Chondrocyte (in vitro differentiated cells): ENCODE data around the gene ADARB1. TPM values are rescaled to one million over a fixed set of nuclear protein-coding genes. Genes with fewer than 3 reads are reported as not detected.
A peak's percentile ranks its signal among the peaks of the same experiment; 100 is the strongest.

ENCODE experiments used
- DNase-seq: peaks from one replicate; pipeline ENCODE4 v3.0.0; 2021; ENCODE audit warnings: mixed read lengths, low spot score
- H3K27ac Mint-ChIP-seq: one replicate; pipeline ENCODE4 v1.8.0; 2021; ENCODE audit warnings: mild to moderate bottlenecking, moderate library complexity, mixed read lengths; ENCODE audit not compliant: unreplicated experiment
- H3K27me3 Mint-ChIP-seq: 2 replicates; pipeline ENCODE4 v1.8.0; 2021; ENCODE audit warnings: low read depth, mixed read lengths
- H3K36me3 Mint-ChIP-seq: 2 replicates; pipeline ENCODE4 v1.8.0; 2021; ENCODE audit warnings: low read depth, mixed read lengths
- H3K4me1 Mint-ChIP-seq: 2 replicates; pipeline ENCODE4 v1.8.0; 2021; ENCODE audit warnings: low read depth, mild to moderate bottlenecking, mixed read lengths
- H3K4me3 Mint-ChIP-seq: one replicate; pipeline ENCODE4 v1.8.0; 2021; ENCODE audit warnings: mild to moderate bottlenecking, moderate library complexity, mixed read lengths; ENCODE audit not compliant: unreplicated experiment
- H3K9me3 Mint-ChIP-seq: 2 replicates; pipeline ENCODE4 v1.8.0; 2021; ENCODE audit warnings: low read depth, mixed read lengths
- total RNA-seq: library from RNA; stranded (reverse); gene quantifications from 3 replicates; pipeline ENCODE4 v1.2.1, GENCODE V29; 2021
- TF ChIP-seq, protein P1 (sequence below): fragments of 200-600 bp; sonication (generic); IDR thresholded peaks from 2 replicates; pipeline ENCODE4 v1.5.0; 2021; ENCODE audit warnings: antibody characterized with exemption, mild to moderate bottlenecking, moderate library complexity

The ADARB1 gene
- total RNA-seq, 1 donor from 2014 or later: 92.8 TPM

- H3K4me3 Mint-ChIP-seq: no peak overlapping the region
- DNase-seq: no peak
- peaks cover 7% of the 10 kb centered on the region for H3K27me3 Mint-ChIP-seq
- H3K9me3 Mint-ChIP-seq: peaks cover 7% of the 10 kb centered on the region
- no peak overlapping the region for H3K27ac Mint-ChIP-seq
- TF ChIP-seq, protein P1, sequence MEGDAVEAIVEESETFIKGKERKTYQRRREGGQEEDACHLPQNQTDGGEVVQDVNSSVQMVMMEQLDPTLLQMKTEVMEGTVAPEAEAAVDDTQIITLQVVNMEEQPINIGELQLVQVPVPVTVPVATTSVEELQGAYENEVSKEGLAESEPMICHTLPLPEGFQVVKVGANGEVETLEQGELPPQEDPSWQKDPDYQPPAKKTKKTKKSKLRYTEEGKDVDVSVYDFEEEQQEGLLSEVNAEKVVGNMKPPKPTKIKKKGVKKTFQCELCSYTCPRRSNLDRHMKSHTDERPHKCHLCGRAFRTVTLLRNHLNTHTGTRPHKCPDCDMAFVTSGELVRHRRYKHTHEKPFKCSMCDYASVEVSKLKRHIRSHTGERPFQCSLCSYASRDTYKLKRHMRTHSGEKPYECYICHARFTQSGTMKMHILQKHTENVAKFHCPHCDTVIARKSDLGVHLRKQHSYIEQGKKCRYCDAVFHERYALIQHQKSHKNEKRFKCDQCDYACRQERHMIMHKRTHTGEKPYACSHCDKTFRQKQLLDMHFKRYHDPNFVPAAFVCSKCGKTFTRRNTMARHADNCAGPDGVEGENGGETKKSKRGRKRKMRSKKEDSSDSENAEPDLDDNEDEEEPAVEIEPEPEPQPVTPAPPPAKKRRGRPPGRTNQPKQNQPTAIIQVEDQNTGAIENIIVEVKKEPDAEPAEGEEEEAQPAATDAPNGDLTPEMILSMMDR: no peak
- peaks cover 11% of the 10 kb centered on the region for H3K4me1 Mint-ChIP-seq
- peaks cover 3% of the 10 kb centered on the region for H3K36me3 Mint-ChIP-seq
Measured at GRCh38 chr21:45251635-45252447, 177.5 kb downstream of the ADARB1 start.

GRCh38 chr21:45252448-45252925 lies 178.1 kb downstream of the ADARB1 start:
- Mint-ChIP-seq H3K9me3 (peaks cover 7% of the 10 kb centered on the region), H3K36me3 (peaks cover 3% of the 10 kb centered on the region), H3K4me3 (no peak overlapping the region), H3K4me1 (peaks cover 11% of the 10 kb centered on the region), H3K27me3 (peaks cover 7% of the 10 kb centered on the region), H3K27ac (no peak overlapping the region)
- TF ChIP-seq, protein P1: no peak
- DNase-seq: no peak

- peaks cover 7% of the 10 kb centered on the region for H3K9me3 Mint-ChIP-seq
- peak overlapping the region; percentile 41 for H3K27ac Mint-ChIP-seq
- peaks cover 6% of the 10 kb centered on the region for H3K27me3 Mint-ChIP-seq
- H3K4me3 Mint-ChIP-seq: no peak overlapping the region
- no peak for DNase-seq
- TF ChIP-seq, protein P1: no peak
- peaks cover 11% of the 10 kb centered on the region for H3K4me1 Mint-ChIP-seq
- H3K36me3 Mint-ChIP-seq: peaks cover 3% of the 10 kb centered on the region
Measured at GRCh38 chr21:45253180-45253579, 178.8 kb downstream of the ADARB1 start.

GRCh38 chr21:45253633-45254459 lies 179.5 kb downstream of the ADARB1 start:
- peaks cover 7% of the 10 kb centered on the region for H3K4me1 Mint-ChIP-seq
- no peak for DNase-seq
- TF ChIP-seq, protein P1: no peak
- no peak overlapping the region for H3K4me3 Mint-ChIP-seq
- peaks cover 3% of the 10 kb centered on the region for H3K36me3 Mint-ChIP-seq
- peaks cover 4% of the 10 kb centered on the region for H3K27me3 Mint-ChIP-seq
- H3K27ac Mint-ChIP-seq: no peak overlapping the region
- peaks cover 7% of the 10 kb centered on the region for H3K9me3 Mint-ChIP-seq

- TF ChIP-seq, protein P1: no peak
- Mint-ChIP-seq H3K4me1 (peaks cover 8% of the 10 kb centered on the region), H3K36me3 (peaks cover 3% of the 10 kb centered on the region), H3K9me3 (peaks cover 7% of the 10 kb centered on the region), H3K27ac (no peak overlapping the region), H3K4me3 (no peak overlapping the region), H3K27me3 (peaks cover 4% of the 10 kb centered on the region)
- DNase-seq: no peak
Measured at GRCh38 chr21:45254460-45254930, 180.1 kb downstream of the ADARB1 start.
